Measurements from ENCODE around the gene CD300LG.
"Not testable (repeated sequence)": the region's sequence is repeated elsewhere in the genome, so short reads cannot be mapped to it uniquely, and the experiment has no call there.

Gene CD300LG

GRCh38 chr17:43846963-43847371, at the start of gene CD300LG:
CD300LG (plus strand) TSS chr17:43847176; CDS start chr17:43847217, 41 bp downstream.
- DNase-seq = no peak
- intact Hi-C loops (cut with DNase I) = loop anchor here (10.0 kb wide), 1 partner anchor 152 kb away; no protein-coding TSS in a partner anchor

- intact Hi-C loops (cut with DNase I); DNase-seq: not testable (repeated sequence)
These were observed 49.0 kb upstream of the CD300LG start for GRCh38 chr17:43798024-43798423.

- intact Hi-C loops (cut with DNase I) = no loop called here
- DNase-seq = peak in 1 of 42 donors; percentile 10
These were observed 47.9 kb upstream of the CD300LG start for GRCh38 chr17:43799047-43799446.

GRCh38 chr17:43800736-43801135, 46.2 kb upstream of the CD300LG start:
- peak in 7 of 42 donors; percentile 28 to 68 (median 36) for DNase-seq
- intact Hi-C loops (cut with DNase I) = no loop called here

GRCh38 chr17:43801844-43802243, 45.1 kb upstream of the CD300LG start:
- DNase-seq = no peak
- intact Hi-C loops (cut with DNase I) = no loop called here

GRCh38 chr17:43803758-43804157, 43.2 kb upstream of the CD300LG start:
- DNase-seq = peak in 1 of 42 donors; percentile 28
- intact Hi-C loops (cut with DNase I) = no loop called here

- DNase-seq = no peak
- intact Hi-C loops (cut with DNase I) = no loop called here
These were observed 41.9 kb upstream of the CD300LG start for GRCh38 chr17:43805117-43805516.

- intact Hi-C loops (cut with DNase I) = no loop called here
- peak in 1 of 42 donors; percentile 30 for DNase-seq
These were observed 38.9 kb upstream of the CD300LG start for GRCh38 chr17:43808076-43808475.

- DNase-seq = peak in 1 of 42 donors; percentile 12
These were observed 37.9 kb upstream of the CD300LG start for GRCh38 chr17:43809121-43809520.

GRCh38 chr17:43810226-43810715, 36.7 kb upstream of the CD300LG start:
- intact Hi-C loops (cut with DNase I) = no loop called here
- peak in 1 of 42 donors; percentile 38 for DNase-seq

More at GRCh38 chr17:43809121-43809520, 37.9 kb upstream of the CD300LG start:
- intact Hi-C loops (cut with DNase I) = no loop called here

GRCh38 chr17:43810823-43811222, 36.2 kb upstream of the CD300LG start:
- peak in 1 of 42 donors; percentile 29 for DNase-seq
- intact Hi-C loops (cut with DNase I) = no loop called here

- no peak for DNase-seq
- intact Hi-C loops (cut with DNase I) = no loop called here
These were observed 34.3 kb upstream of the CD300LG start for GRCh38 chr17:43812396-43813265.

GRCh38 chr17:43813386-43813785, 33.6 kb upstream of the CD300LG start:
- intact Hi-C loops (cut with DNase I) = no loop called here
- no peak for DNase-seq

GRCh38 chr17:43814026-43814425, 33.0 kb upstream of the CD300LG start:
- intact Hi-C loops (cut with DNase I) = no loop called here
- peak in 1 of 42 donors; percentile 18 for DNase-seq

- intact Hi-C loops (cut with DNase I) = no loop called here
- DNase-seq = no peak
These were observed 32.3 kb upstream of the CD300LG start for GRCh38 chr17:43814714-43815113.

GRCh38 chr17:43816336-43817320, 30.3 kb upstream of the CD300LG start:
- no peak for DNase-seq
- intact Hi-C loops (cut with DNase I) = no loop called here

GRCh38 chr17:43817826-43818225, 29.1 kb upstream of the CD300LG start:
- peak in 1 of 42 donors; percentile 18 for DNase-seq
- intact Hi-C loops (cut with DNase I) = no loop called here

GRCh38 chr17:43818966-43819365, 28.0 kb upstream of the CD300LG start:
- intact Hi-C loops (cut with DNase I) = no loop called here
- no peak for DNase-seq

GRCh38 chr17:43820759-43821158, 26.2 kb upstream of the CD300LG start:
- intact Hi-C loops (cut with DNase I) = no loop called here
- peak in 1 of 42 donors; percentile 39 for DNase-seq

Measured in head of caudate nucleus (tissue), 42 donors.